GM12875 (cell line): ENCODE results near the gene SLC4A8.
"Not testable (repeated sequence)": the region's sequence is repeated elsewhere in the genome, so short reads cannot be mapped to it uniquely, and the experiment has no call there.

Experiments
- H3K4me3 ChIP-seq: one replicate; pipeline ENCODE4 v1.5.1; 2011; ENCODE audit warnings: low read depth, low read length, control low read depth
- CTCF ChIP-seq: IDR thresholded peaks from 2 replicates; pipeline ENCODE4 v1.5.1; 2011; ENCODE audit warnings: low read depth, mild to moderate bottlenecking, control low read depth, inconsistent platforms, low read length, moderate library complexity, borderline replicate concordance; ENCODE audit not compliant: insufficient read depth

SLC4A8 gene

GRCh38 chr12:51504851-51505250 is 80.2 kb downstream of the SLC4A8 start:
- TF ChIP-seq CTCF: no peak
- no peak overlapping the region for H3K4me3 ChIP-seq

- no peak for TF ChIP-seq CTCF
- no peak overlapping the region for H3K4me3 ChIP-seq
These were observed 80.9 kb downstream of the SLC4A8 start for GRCh38 chr12:51505360-51506105.

- no peak for TF ChIP-seq CTCF
- H3K4me3 ChIP-seq: no peak overlapping the region
These were observed 82.5 kb downstream of the SLC4A8 start for GRCh38 chr12:51507178-51507577.

GRCh38 chr12:51508285-51508684 is 83.7 kb downstream of the SLC4A8 start:
- TF ChIP-seq CTCF: no peak
- H3K4me3 ChIP-seq: no peak overlapping the region

GRCh38 chr12:51511546-51512260 is 87.1 kb downstream of the SLC4A8 start:
- TF ChIP-seq CTCF: no peak
- no peak overlapping the region for H3K4me3 ChIP-seq

GRCh38 chr12:51512438-51512837 is 87.8 kb downstream of the SLC4A8 start:
- TF ChIP-seq CTCF: no peak

GRCh38 chr12:51515037-51515436 is 90.4 kb downstream of the SLC4A8 start:
- not testable (repeated sequence) for H3K4me3 ChIP-seq

More at GRCh38 chr12:51512438-51512837, 87.8 kb downstream of the SLC4A8 start:
- no peak overlapping the region for H3K4me3 ChIP-seq
